ENCODE data around the gene SLIT1.

SLIT1 gene

DNA sequence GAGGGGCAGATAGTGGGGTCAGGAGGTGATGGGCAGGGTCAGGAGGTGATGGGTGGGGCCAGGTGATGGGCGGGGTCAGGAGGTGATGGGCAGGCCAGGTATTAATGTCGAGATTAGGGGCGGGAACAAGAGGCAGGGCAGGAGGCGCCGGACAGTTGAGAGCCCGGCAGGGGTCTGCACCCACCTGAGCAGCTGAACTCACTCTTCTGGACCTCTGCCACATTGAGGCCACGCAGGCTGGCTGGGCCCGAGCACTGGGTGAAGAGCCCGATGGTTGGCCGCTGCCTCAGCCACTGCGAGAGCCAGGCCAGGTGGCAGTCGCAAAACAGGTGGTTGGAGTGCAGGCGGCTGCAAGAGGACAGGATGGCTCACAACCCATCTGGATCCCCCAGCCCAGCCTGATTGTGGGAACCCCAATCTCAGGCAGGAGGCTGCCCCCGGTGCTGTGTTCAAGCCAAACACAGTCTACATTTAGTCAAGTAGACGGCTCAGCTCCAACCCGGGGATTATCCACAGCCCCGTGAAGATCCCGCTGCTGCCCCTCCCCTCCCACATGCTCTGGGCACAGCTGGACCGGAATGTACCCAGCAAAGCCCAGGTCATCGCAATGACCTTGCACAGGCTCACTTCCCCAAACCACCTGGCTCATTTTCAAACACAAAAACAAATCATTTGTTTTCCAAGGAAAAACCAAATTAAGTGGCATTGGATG is 122.3 kb downstream of the SLIT1 start:
- Histone ChIP-seq H3K79me2 (no peaks in the 10 kb centered on the region), H3K27me3 (ENCODE audit: control insufficient read depth, insufficient read depth, low read length) (no peaks in the 10 kb centered on the region), H3K4me1 (no peaks in the 10 kb centered on the region), H3K9ac (no peak overlapping the region), H3K27ac (no peak overlapping the region), H3K9me3 (ENCODE audit: control insufficient read depth, low read length) (no peaks in the 10 kb centered on the region), H3K36me3 (ENCODE audit: control insufficient read depth, insufficient read depth, low read length) (no peaks in the 10 kb centered on the region), H3K4me2 (ENCODE audit: low read length) (no peak overlapping the region), H2AFZ (no peak overlapping the region), H3K4me3 (ENCODE audit: low read depth, low read length) (no peak overlapping the region)
- TF ChIP-seq, protein P1, sequence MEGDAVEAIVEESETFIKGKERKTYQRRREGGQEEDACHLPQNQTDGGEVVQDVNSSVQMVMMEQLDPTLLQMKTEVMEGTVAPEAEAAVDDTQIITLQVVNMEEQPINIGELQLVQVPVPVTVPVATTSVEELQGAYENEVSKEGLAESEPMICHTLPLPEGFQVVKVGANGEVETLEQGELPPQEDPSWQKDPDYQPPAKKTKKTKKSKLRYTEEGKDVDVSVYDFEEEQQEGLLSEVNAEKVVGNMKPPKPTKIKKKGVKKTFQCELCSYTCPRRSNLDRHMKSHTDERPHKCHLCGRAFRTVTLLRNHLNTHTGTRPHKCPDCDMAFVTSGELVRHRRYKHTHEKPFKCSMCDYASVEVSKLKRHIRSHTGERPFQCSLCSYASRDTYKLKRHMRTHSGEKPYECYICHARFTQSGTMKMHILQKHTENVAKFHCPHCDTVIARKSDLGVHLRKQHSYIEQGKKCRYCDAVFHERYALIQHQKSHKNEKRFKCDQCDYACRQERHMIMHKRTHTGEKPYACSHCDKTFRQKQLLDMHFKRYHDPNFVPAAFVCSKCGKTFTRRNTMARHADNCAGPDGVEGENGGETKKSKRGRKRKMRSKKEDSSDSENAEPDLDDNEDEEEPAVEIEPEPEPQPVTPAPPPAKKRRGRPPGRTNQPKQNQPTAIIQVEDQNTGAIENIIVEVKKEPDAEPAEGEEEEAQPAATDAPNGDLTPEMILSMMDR (IDR thresholded peaks at IDR 0.05), result no peak

DNA sequence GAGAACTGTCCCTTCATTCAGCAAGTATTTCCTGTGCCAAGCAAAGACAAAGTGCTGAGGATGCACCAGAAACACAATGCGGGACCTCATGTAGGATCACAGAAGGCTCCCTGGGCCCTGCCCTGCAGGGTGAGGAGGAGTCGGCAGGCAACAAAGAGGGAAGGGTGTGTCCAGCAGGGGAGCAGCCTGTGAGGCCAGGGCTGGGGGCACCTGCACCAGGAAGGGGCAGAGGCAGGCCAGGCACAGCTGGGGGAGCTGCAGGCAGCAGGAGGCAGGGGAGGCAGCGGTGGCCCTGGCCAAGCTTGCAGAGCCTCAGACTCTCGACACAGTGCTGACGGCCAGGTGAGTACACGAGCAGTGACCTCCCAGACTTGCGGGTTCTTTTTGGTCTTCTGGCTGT is 123.3 kb downstream of the SLIT1 start:
- no peaks in the 10 kb centered on the region for H3K36me3 ChIP-seq (ENCODE audit: control insufficient read depth, insufficient read depth, low read length)

DNA sequence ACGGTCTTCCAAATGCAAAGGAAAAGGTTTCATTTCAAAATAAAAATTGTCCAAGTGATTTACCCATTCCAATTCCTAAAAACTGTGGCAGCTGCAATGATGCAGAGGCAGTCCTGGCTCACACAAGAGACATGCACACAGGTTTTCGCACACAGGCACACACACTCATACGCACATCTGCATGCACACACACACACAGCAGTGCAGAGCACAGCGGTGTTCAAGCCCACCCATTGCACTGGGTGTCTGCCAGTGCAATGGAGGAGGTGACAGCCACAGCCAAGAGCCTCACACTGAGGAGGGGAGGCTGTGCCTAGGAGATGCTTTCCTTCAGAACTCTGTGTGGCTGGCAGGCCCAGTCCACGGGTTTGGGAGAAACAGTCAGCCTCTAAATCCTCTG is 123.7 kb downstream of the SLIT1 start:
- no peaks in the 10 kb centered on the region for H3K36me3 ChIP-seq (ENCODE audit: control insufficient read depth, insufficient read depth, low read length)

More for the DNA sequence above, 123.3 kb downstream of the SLIT1 start:
- H3K4me3 ChIP-seq (ENCODE audit: low read depth, low read length), result no peak overlapping the region
- H3K9ac ChIP-seq, result no peak overlapping the region
- no peaks in the 10 kb centered on the region for H3K9me3 ChIP-seq (ENCODE audit: control insufficient read depth, low read length)
- H3K4me2 ChIP-seq (ENCODE audit: low read length), result no peak overlapping the region
- H2AFZ ChIP-seq, result no peak overlapping the region
- no peak overlapping the region for H3K27ac ChIP-seq
- TF ChIP-seq, protein P1 (IDR thresholded peaks at IDR 0.05), result no peak
- H3K4me1 ChIP-seq, result no peaks in the 10 kb centered on the region
- no peaks in the 10 kb centered on the region for H3K79me2 ChIP-seq
- H3K27me3 ChIP-seq (ENCODE audit: control insufficient read depth, insufficient read depth, low read length), result no peaks in the 10 kb centered on the region

DNA sequence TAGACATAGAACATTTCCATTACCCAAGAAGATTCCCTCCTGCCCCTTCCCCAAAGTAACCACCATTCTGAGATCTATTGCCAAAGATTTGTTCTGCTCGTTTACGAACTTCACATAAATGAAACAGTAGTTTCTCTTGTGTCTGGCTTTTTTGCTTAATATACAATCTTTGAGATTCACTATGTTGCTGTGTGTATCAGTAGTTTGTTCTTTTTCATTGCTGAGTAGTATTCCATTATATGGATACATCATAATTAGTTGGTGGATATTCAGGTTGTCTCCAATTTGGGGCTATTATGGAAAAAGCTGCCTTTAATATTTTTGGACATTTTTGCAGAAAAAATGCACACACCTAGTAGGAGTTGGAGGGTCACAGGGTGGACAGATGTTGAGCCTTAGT is 124.3 kb downstream of the SLIT1 start:
- Histone ChIP-seq H3K4me1 (no peaks in the 10 kb centered on the region), H3K4me2 (ENCODE audit: low read length) (no peak overlapping the region), H2AFZ (no peak overlapping the region), H3K4me3 (ENCODE audit: low read depth, low read length) (no peak overlapping the region), H3K9ac (no peak overlapping the region), H3K27me3 (ENCODE audit: control insufficient read depth, insufficient read depth, low read length) (no peaks in the 10 kb centered on the region), H3K27ac (no peak overlapping the region), H3K79me2 (no peaks in the 10 kb centered on the region), H3K9me3 (ENCODE audit: control insufficient read depth, low read length) (no peaks in the 10 kb centered on the region), H3K36me3 (ENCODE audit: control insufficient read depth, insufficient read depth, low read length) (no peaks in the 10 kb centered on the region)
- TF ChIP-seq, protein P1 (IDR thresholded peaks at IDR 0.05), result no peak

More for the DNA sequence above, 123.7 kb downstream of the SLIT1 start:
- TF ChIP-seq, protein P1 (IDR thresholded peaks at IDR 0.05), result no peak
- H3K4me3 ChIP-seq (ENCODE audit: low read depth, low read length), result no peak overlapping the region
- H3K9me3 ChIP-seq (ENCODE audit: control insufficient read depth, low read length), result no peaks in the 10 kb centered on the region
- H3K27ac ChIP-seq, result no peak overlapping the region
- H3K4me1 ChIP-seq, result no peaks in the 10 kb centered on the region
- no peak overlapping the region for H3K4me2 ChIP-seq (ENCODE audit: low read length)
- H3K79me2 ChIP-seq, result no peaks in the 10 kb centered on the region
- H2AFZ ChIP-seq, result no peak overlapping the region
- H3K9ac ChIP-seq, result no peak overlapping the region
- no peaks in the 10 kb centered on the region for H3K27me3 ChIP-seq (ENCODE audit: control insufficient read depth, insufficient read depth, low read length)
